Osteoblast (primary cell): ENCODE data around the gene ATF7IP. TPM values are rescaled to one million over a fixed set of nuclear protein-coding genes. Genes with fewer than 3 reads are reported as not detected.

Experiments used
- DNase-seq: peaks from one replicate; pipeline ENCODE4 v3.0.0; 2011; ENCODE audit warnings: low spot score, mixed read lengths; ENCODE audit not compliant: insufficient read length; ENCODE audit errors: missing footprints
- H2AFZ ChIP-seq: 2 replicates; pipeline ENCODE4 v1.6.0; 2011; ENCODE audit warnings: mild to moderate bottlenecking, low read length
- H3K27ac ChIP-seq: 2 replicates; pipeline ENCODE4 v1.5.1; 2011; ENCODE audit warnings: mild to moderate bottlenecking, low read depth, low read length, moderate library complexity
- H3K27me3 ChIP-seq: 2 replicates; pipeline ENCODE4 v1.6.0; 2012; ENCODE audit warnings: mild to moderate bottlenecking, control low read depth, inconsistent platforms, low read length, moderate library complexity; ENCODE audit not compliant: insufficient read depth
- H3K36me3 ChIP-seq: 2 replicates; pipeline ENCODE4 v1.5.1; 2011; ENCODE audit warnings: mild to moderate bottlenecking, low read length, control low read depth, moderate library complexity; ENCODE audit not compliant: insufficient read depth
- H3K4me1 ChIP-seq: 2 replicates; pipeline ENCODE4 v1.5.1; 2011; ENCODE audit warnings: mild to moderate bottlenecking, low read length, control low read depth, moderate library complexity; ENCODE audit not compliant: insufficient read depth
- H3K4me2 ChIP-seq: 2 replicates; pipeline ENCODE4 v1.6.0; 2011; ENCODE audit warnings: mild to moderate bottlenecking, low read length; ENCODE audit not compliant: insufficient read depth
- H3K4me3 ChIP-seq: fragments of 200-600 bp; sonication (generic); 3 replicates; pipeline ENCODE4 v1.5.1; 2012; ENCODE audit warnings: mild to moderate bottlenecking, low read length, inconsistent platforms; ENCODE audit not compliant: insufficient read depth
- H3K79me2 ChIP-seq: 2 replicates; pipeline ENCODE4 v1.6.0; 2012; ENCODE audit warnings: mild to moderate bottlenecking, low read length, control low read depth, inconsistent platforms; ENCODE audit not compliant: insufficient read depth
- H3K9me3 ChIP-seq: 2 replicates; pipeline ENCODE4 v1.5.1; 2011; ENCODE audit warnings: low read depth, low read length, control low read depth
- H4K20me1 ChIP-seq: 2 replicates; pipeline ENCODE4 v1.6.0; 2012; ENCODE audit warnings: mild to moderate bottlenecking, low read length, control low read depth; ENCODE audit not compliant: insufficient read depth
- total RNA-seq: library from RNA; depleted of rRNA; stranded (reverse); fragments of >200 nt; gene quantifications from 2 replicates; pipeline ENCODE4 v1.2.3, GENCODE V29; 2012
- TF ChIP-seq, protein P1 (sequence below): IDR thresholded peaks from 2 replicates; pipeline ENCODE4 v1.5.1; 2011; ENCODE audit warnings: mild to moderate bottlenecking, low read depth, low read length, moderate library complexity; ENCODE audit errors: extremely low read depth

The ATF7IP gene
- total RNA-seq, 1 donor: 29.3 TPM

- no peak for DNase-seq
- Histone ChIP-seq H2AFZ (no peak overlapping the region), H3K4me1 (peaks cover 9% of the 10 kb centered on the region), H3K27ac (no peak overlapping the region), H3K27me3 (no peaks in the 10 kb centered on the region), H3K9me3 (no peaks in the 10 kb centered on the region), H3K79me2 (no peaks in the 10 kb centered on the region), H3K36me3 (no peaks in the 10 kb centered on the region), H3K4me3 (no peak overlapping the region), H3K4me2 (no peak overlapping the region), H4K20me1 (no peaks in the 10 kb centered on the region)
- TF ChIP-seq, protein P1, sequence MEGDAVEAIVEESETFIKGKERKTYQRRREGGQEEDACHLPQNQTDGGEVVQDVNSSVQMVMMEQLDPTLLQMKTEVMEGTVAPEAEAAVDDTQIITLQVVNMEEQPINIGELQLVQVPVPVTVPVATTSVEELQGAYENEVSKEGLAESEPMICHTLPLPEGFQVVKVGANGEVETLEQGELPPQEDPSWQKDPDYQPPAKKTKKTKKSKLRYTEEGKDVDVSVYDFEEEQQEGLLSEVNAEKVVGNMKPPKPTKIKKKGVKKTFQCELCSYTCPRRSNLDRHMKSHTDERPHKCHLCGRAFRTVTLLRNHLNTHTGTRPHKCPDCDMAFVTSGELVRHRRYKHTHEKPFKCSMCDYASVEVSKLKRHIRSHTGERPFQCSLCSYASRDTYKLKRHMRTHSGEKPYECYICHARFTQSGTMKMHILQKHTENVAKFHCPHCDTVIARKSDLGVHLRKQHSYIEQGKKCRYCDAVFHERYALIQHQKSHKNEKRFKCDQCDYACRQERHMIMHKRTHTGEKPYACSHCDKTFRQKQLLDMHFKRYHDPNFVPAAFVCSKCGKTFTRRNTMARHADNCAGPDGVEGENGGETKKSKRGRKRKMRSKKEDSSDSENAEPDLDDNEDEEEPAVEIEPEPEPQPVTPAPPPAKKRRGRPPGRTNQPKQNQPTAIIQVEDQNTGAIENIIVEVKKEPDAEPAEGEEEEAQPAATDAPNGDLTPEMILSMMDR: no peak
Measured at GRCh38 chr12:14325716-14326343, 39.7 kb upstream of the ATF7IP start.

- H3K27ac ChIP-seq: no peak overlapping the region
- DNase-seq: no peak
- H3K4me1 ChIP-seq: peaks cover 9% of the 10 kb centered on the region
- no peaks in the 10 kb centered on the region for H3K27me3 ChIP-seq
- H3K9me3 ChIP-seq: no peaks in the 10 kb centered on the region
- no peaks in the 10 kb centered on the region for H3K36me3 ChIP-seq
- H4K20me1 ChIP-seq: no peaks in the 10 kb centered on the region
- no peak overlapping the region for H2AFZ ChIP-seq
- no peak overlapping the region for H3K4me2 ChIP-seq
- no peak overlapping the region for H3K4me3 ChIP-seq
- TF ChIP-seq, protein P1: no peak
- H3K79me2 ChIP-seq: no peaks in the 10 kb centered on the region
Measured at GRCh38 chr12:14326699-14327098, 38.8 kb upstream of the ATF7IP start.

DNA sequence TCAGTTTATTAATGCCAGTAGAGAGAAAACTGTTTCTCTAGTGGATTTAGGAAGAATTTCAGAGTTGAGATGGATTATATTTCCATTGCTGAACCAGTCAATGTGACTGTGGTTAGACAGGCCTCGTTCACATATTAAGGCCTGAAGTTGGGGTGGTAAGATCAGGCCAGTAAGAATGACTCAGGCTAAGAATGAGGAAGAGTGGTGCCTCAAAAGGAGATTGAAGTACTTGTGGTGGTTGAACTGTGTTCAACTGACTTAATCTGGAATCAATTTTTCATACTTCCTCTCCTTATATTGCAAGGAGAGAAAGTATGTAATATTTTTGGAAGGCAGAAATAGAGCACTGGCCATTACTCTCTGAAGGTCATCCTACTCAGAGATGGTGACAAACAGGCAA, 37.8 kb upstream of the ATF7IP start:
- Histone ChIP-seq H3K4me3 (no peak overlapping the region), H3K27me3 (no peaks in the 10 kb centered on the region), H3K4me2 (no peak overlapping the region), H3K79me2 (no peaks in the 10 kb centered on the region), H3K9me3 (no peaks in the 10 kb centered on the region), H4K20me1 (no peaks in the 10 kb centered on the region), H3K36me3 (no peaks in the 10 kb centered on the region), H2AFZ (peak overlapping the region; percentile 79), H3K4me1 (peaks cover 9% of the 10 kb centered on the region), H3K27ac (peak overlapping the region; percentile 38)
- peak; percentile 91 for DNase-seq
- TF ChIP-seq, protein P1: no peak

DNA sequence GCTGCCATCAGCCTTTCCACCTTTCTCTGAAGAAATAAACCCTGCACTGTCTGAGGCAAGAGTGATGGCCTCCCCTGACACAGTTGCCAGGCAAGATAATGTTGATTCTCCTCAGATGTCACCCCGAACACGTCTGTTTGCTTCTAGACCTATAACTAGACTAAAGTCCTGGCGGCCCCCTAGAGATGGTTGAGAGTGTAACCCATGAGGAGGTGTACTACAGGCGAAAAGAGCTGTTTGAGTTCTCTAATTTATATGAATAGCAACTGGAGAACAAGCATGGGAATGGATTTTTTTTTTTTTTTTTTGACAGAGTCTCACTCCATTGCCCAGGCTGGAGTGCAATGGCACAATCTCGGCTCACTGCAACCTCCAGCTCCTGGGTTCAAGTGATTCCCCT, 33.0 kb upstream of the ATF7IP start:
- Histone ChIP-seq H3K79me2 (no peaks in the 10 kb centered on the region), H3K4me3 (no peak overlapping the region), H3K9me3 (no peaks in the 10 kb centered on the region), H3K4me1 (peaks cover 9% of the 10 kb centered on the region), H3K27ac (no peak overlapping the region), H4K20me1 (no peaks in the 10 kb centered on the region), H2AFZ (no peak overlapping the region), H3K4me2 (no peak overlapping the region), H3K36me3 (no peaks in the 10 kb centered on the region), H3K27me3 (no peaks in the 10 kb centered on the region)
- no peak for DNase-seq
- TF ChIP-seq, protein P1: no peak
